ENCODE data around the gene PROCR. TPM values are rescaled to one million over a fixed set of nuclear protein-coding genes. Genes with fewer than 3 reads are reported as not detected.

Gene PROCR
- total RNA-seq, 1 donor from 2014 or later, result 104 TPM

- no peaks in the 10 kb centered on the region for H3K4me1 ChIP-seq
- no peak for TF ChIP-seq CTCF (IDR thresholded peaks at IDR 0.05)
- TF ChIP-seq POLR2A (IDR thresholded peaks at IDR 0.05), result no peak
- TF ChIP-seq POLR2AphosphoS5 (IDR thresholded peaks at IDR 0.05; ENCODE audit: insufficient read depth in 1 of 2, low read depth in 1 of 2), result no peak
- H3K27me3 ChIP-seq, result no peaks in the 10 kb centered on the region
- H3K4me3 ChIP-seq, result no peak overlapping the region
- DNase-seq (ENCODE audit: extremely low spot score in 2 of 2), result no peak
- H3K36me3 ChIP-seq, result peaks cover 0 to 47% of the 10 kb centered on the region in 2 donors
- H3K9me3 ChIP-seq, result no peaks in the 10 kb centered on the region
- no peak overlapping the region for H3K27ac ChIP-seq
- intact Hi-C loops (cut with DNase I), result no loop called here
These were observed 38.8 kb upstream of the PROCR start for GRCh38 chr20:35133031-35133430.

DNA sequence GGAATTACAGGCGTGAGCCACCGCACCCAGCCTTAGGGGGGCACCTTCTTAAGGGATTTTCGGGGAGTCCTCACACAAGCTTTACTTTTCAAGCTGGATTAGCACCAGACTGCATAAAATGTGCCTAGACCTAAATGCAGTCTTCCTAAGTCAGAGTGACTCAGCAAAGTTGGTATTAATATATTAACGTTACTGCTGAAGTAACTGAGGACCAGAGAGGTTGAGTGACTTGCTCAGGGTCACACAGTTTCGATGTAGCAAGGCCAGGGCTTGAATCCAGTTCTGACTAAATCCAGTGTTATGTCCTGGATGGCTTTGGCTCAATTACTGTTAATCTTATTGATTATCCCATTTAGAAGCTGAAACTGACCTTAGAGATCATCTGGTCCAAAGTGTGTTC, 38.1 kb upstream of the PROCR start:
- Histone ChIP-seq H3K36me3 (peaks cover 0 to 49% of the 10 kb centered on the region in 2 donors), H3K27ac (no peak overlapping the region), H3K9me3 (no peaks in the 10 kb centered on the region), H3K4me3 (no peak overlapping the region), H3K27me3 (no peaks in the 10 kb centered on the region), H3K4me1 (no peaks in the 10 kb centered on the region)
- no peak for TF ChIP-seq POLR2AphosphoS5 (IDR thresholded peaks at IDR 0.05; ENCODE audit: insufficient read depth in 1 of 2, low read depth in 1 of 2)
- DNase-seq (ENCODE audit: extremely low spot score in 2 of 2), result no peak
- intact Hi-C loops (cut with DNase I), result no loop called here

DNA sequence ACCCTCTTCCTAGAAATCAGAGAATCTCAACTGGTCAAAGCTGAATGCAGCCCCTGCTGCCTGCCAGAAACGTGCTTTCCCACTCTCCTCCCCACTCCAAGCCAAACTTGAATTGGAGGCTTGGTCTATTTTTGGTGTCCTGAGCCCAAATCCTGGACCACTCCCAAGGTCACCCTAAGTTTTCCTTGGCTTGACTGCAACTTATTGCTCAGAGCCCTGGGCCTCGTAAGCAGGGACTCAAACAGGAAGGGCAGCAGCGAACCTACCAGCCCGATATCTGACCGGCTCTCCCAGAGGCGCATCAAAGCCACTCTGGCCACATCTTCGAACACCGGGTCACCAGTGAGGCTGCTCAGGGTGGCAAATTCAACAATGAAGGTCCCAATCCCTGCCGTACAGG, 37.4 kb upstream of the PROCR start:
- no peak overlapping the region for H3K27ac ChIP-seq
- peaks cover 0 to 50% of the 10 kb centered on the region in 2 donors for H3K36me3 ChIP-seq
- H3K9me3 ChIP-seq, result no peaks in the 10 kb centered on the region
- no peak overlapping the region for H3K4me3 ChIP-seq
- TF ChIP-seq POLR2AphosphoS5 (IDR thresholded peaks at IDR 0.05; ENCODE audit: insufficient read depth in 1 of 2, low read depth in 1 of 2), result no peak
- no peak for TF ChIP-seq POLR2A (IDR thresholded peaks at IDR 0.05)
- no peak for TF ChIP-seq CTCF (IDR thresholded peaks at IDR 0.05)
- DNase-seq (ENCODE audit: extremely low spot score in 2 of 2), result no peak
- no peaks in the 10 kb centered on the region for H3K27me3 ChIP-seq
- H3K4me1 ChIP-seq, result no peaks in the 10 kb centered on the region
- intact Hi-C loops (cut with DNase I), result no loop called here

GRCh38 chr20:35134880-35135279, 37.0 kb upstream of the PROCR start:
- H3K4me1 ChIP-seq, result no peaks in the 10 kb centered on the region
- no peak overlapping the region for H3K4me3 ChIP-seq
- no peaks in the 10 kb centered on the region for H3K27me3 ChIP-seq
- no peak for TF ChIP-seq POLR2AphosphoS5 (IDR thresholded peaks at IDR 0.05; ENCODE audit: insufficient read depth in 1 of 2, low read depth in 1 of 2)
- no peak for TF ChIP-seq CTCF (IDR thresholded peaks at IDR 0.05)
- no peak for TF ChIP-seq POLR2A (IDR thresholded peaks at IDR 0.05)
- intact Hi-C loops (cut with DNase I), result no loop called here
- H3K27ac ChIP-seq, result no peak overlapping the region
- H3K9me3 ChIP-seq, result no peaks in the 10 kb centered on the region
- no peak for DNase-seq (ENCODE audit: extremely low spot score in 2 of 2)
- H3K36me3 ChIP-seq, result peaks cover 0 to 53% of the 10 kb centered on the region in 2 donors

- intact Hi-C loops (cut with DNase I), result no loop called here
- TF ChIP-seq POLR2AphosphoS5 (IDR thresholded peaks at IDR 0.05; ENCODE audit: insufficient read depth in 1 of 2, low read depth in 1 of 2) (no peak), POLR2A (IDR thresholded peaks at IDR 0.05) (no peak), CTCF (IDR thresholded peaks at IDR 0.05) (no peak)
These were observed 35.8 kb upstream of the PROCR start for GRCh38 chr20:35135867-35136586.

More at GRCh38 chr20:35135867-35136586, 35.8 kb upstream of the PROCR start:
- Histone ChIP-seq H3K4me1 (no peaks in the 10 kb centered on the region), H3K27ac (no peak overlapping the region), H3K27me3 (no peaks in the 10 kb centered on the region), H3K4me3 (no peak overlapping the region), H3K36me3 (peaks cover 0 to 62% of the 10 kb centered on the region in 2 donors), H3K9me3 (no peaks in the 10 kb centered on the region)
- DNase-seq (ENCODE audit: extremely low spot score in 2 of 2), result no peak
